GM21528 (cell line): ENCODE data around the gene BUB1B.
"Not testable (repeated sequence)": the region's sequence is repeated elsewhere in the genome, so short reads cannot be mapped to it uniquely, and the experiment has no call there.

ENCODE experiments used
- ATAC-seq: cut with Tn5 transposase; IDR thresholded peaks from one replicate; pipeline ENCODE4 v1.9.1; 2021; ENCODE audit warnings: mild to moderate bottlenecking, moderate library complexity; ENCODE audit not compliant: unreplicated experiment, low FRiP score

BUB1B gene

DNA sequence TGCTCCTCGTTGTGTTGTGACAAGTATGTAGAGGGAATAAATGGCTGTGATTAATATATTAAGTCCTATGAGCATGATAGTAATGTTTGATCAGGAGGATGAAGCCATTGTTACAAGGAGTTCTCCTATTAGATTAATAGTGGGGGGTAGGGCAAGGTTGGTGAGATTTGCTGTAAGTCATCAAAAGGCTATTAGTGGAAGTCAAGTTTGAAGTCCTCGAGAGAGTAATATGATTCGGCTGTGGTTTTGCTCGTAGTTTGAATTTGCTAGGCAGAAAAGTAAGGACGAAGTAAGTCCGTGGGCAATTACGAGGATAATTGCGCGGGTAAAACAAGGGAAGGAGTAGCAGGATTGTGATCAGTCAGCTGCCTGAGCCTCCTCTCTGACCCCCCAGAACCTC, 26.0 kb upstream of the BUB1B start:
- ATAC-seq, result no peak

GRCh38 chr15:40135846-40136450, 24.9 kb upstream of the BUB1B start:
- ATAC-seq, result not testable (repeated sequence)

DNA sequence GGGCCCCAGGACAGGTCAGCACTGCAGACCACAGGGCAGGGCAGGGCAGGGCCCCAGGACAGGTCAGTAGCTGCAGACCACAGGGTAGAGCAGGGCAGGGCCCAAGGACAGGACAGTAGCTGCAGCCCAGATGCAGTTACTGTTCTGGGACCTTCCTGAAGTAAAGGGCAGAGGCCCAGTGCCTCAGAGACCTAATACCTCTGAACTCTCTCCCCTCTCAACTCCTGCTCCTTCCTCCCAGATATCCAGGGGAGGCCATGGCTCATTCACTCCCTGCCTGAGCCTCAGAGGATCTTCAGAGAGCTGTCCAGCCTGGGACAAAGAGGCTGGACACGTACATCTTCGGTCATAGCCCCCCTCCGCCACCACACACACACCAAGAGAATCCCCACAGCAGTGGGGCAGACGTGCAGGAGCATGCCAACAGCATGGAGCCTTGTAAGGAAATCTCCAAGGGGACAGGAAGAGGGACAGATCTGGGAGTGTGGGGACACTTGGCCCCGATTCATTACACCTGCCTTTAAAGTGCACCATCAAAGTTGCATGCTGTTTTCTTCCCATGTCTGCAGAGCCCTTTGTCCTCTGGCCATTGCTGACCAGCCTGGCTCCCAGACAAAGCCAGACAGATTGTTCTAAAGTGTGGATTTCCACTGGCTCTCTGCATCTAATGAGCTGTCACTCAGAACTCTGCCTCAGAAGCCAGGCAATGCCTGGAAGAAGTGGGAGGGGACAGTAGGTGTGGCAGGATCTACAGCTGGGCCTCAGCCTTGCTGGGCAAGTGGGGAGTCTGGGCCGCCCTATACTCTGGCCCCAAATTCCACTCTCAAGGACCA, 24.2 kb upstream of the BUB1B start:
- no peak for ATAC-seq

GRCh38 chr15:40137303-40138200, 23.3 kb upstream of the BUB1B start:
- ATAC-seq, result no peak

DNA sequence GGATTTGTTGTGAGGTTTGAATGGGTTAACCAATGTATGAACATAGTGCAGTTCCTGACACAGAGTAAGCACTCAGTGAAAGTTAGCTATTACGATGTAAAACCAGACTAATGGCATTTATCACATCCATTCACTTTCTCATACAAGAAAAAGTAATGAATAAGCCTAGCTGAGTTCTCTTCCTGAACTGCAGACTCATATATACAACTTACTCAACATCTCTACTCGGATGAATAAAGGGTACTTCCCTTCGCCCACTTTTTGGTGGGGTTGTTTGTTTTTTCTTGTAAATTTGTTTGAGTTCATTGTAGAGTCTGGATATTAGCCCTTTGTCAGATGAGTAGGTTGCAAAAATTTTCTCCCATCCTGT, 22.7 kb upstream of the BUB1B start:
- ATAC-seq, result not testable (repeated sequence)

GRCh38 chr15:40142428-40142827, 18.4 kb upstream of the BUB1B start:
- ATAC-seq, result no peak

DNA sequence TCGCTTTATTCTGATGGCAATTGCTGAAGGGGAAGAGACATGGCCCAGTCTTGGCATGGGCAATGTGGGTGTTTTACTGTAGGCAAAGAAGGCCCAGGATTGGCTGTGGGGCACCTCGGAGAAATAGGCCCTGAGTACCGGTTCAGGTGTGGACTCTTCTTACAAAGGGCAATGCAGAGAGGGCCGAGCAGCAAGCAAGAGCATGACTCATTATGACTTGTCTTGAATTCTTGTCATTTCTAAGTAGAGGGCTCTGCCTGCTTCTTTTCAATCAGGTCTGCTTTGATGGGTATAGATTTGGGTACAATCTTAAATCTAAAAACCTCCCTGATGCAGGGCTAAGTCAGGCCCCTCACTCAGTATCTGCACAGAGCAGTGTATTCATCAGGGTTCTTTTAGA, 14.8 kb upstream of the BUB1B start:
- no peak for ATAC-seq

GRCh38 chr15:40149339-40149738, 11.5 kb upstream of the BUB1B start:
- ATAC-seq, result no peak

- ATAC-seq, result no peak
These were observed 10.5 kb upstream of the BUB1B start for GRCh38 chr15:40150163-40150925.

- ATAC-seq, result no peak
These were observed 9.4 kb upstream of the BUB1B start for GRCh38 chr15:40151499-40151898.

DNA sequence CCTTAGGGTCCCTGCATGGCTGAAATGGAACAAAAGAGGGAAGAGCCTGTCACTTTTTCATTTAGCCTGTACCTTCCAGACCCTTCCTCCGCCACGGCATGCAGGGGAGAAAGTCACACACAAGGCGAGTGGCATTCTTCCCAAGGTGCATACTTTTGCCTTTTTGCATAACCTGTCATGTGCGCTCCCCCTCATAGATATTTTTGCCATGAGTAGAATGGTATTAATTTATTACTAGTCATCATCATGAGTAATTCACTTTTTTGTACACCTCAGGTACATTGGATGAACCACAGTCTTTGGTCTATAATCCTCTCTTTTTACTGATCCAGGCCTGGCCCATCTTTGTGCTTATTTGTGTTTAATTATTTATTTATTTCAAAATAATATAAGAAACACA, 8.9 kb upstream of the BUB1B start:
- ATAC-seq, result no peak

DNA sequence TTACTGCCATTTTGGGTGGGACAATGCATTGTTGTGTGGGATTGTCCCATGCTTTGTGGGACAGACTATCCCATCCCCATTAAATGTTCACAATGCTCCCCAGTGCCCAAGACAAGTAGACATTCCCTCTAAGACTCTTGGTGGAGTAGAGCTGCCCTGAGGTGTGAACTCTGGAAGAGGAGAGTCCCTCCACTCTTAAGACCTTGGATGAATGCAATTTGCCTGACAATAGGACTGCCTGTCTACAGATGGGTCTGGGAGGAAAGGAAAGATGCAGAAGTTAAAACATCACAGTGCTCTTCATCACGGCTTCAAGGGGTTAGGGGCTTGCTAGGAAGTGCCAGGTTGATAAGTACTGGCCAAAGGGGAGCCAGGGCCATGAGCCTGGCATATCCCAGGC, 6.0 kb upstream of the BUB1B start:
- ATAC-seq, result not testable (repeated sequence)

DNA sequence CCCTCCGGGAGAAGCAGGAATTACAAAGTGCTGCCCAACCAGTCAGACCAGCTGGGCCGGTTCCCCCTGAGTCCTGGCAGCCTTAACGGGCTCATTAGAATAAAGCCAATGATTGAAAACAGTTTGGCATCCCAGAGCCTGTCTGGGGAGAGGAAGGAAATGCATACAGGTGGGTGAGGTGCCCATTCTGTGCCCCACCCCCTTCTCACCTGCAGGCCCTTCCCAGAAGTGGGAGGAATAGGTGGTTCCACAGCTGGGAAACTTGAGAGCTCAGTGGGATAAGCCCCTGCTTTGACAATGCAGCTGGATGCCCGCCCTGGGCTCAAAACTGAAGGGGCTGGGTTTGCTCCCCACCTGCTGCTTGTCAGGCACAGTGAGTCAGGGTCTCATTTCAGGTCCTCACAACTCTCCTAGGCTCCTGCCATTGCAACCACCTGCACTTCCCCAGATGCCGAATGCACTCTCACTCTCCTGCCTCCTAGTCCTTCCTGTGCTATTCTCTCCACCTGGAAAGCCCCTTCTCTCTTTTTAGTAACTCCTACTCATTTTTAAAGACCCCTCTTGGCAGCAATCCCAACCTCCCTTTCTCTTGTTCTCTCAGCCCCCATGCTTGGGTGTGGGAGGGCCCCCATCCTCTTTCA, 5.5 kb upstream of the BUB1B start:
- ATAC-seq, result no peak

- no peak for ATAC-seq
These were observed 3.0 kb upstream of the BUB1B start for GRCh38 chr15:40157778-40158447.

GRCh38 chr15:40160021-40160420, 848 bp upstream of the BUB1B start:
- ATAC-seq, result no peak

DNA sequence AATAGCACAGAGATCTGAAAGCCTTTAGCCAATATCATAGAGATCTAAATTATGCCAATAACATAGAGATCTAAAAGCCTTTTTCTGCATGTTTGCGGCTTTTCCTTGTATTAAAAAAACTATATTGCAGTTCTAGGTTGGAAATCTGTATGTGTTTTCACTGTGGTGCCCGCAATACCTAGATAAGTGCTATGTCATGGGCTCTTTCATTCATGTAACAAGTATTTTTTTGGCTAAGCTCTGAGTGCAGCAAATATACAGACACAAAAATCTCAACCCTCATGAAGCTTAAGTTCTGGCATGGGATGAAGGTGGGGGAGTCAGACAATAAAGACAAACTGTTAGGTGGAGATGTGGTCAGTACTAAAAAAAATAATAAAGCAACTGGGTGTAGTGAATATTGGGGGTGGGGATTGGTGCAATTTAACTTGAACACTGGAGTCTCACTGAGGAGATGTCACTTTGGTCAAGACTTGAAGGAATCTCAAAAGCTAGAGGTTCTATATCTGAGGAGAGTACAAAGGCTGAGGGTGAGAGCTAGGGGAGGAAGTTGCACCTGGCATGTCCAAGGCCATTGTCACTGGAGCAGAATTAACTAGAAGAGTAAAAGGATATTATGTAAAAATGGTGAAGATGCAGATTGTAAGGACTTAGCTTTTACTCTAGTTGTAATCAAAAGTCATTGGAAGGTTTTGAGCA, 973 bp downstream of the BUB1B start:
- no peak for ATAC-seq

GRCh38 chr15:40162552-40162951, 1.7 kb downstream of the BUB1B start:
- ATAC-seq, result no peak

DNA sequence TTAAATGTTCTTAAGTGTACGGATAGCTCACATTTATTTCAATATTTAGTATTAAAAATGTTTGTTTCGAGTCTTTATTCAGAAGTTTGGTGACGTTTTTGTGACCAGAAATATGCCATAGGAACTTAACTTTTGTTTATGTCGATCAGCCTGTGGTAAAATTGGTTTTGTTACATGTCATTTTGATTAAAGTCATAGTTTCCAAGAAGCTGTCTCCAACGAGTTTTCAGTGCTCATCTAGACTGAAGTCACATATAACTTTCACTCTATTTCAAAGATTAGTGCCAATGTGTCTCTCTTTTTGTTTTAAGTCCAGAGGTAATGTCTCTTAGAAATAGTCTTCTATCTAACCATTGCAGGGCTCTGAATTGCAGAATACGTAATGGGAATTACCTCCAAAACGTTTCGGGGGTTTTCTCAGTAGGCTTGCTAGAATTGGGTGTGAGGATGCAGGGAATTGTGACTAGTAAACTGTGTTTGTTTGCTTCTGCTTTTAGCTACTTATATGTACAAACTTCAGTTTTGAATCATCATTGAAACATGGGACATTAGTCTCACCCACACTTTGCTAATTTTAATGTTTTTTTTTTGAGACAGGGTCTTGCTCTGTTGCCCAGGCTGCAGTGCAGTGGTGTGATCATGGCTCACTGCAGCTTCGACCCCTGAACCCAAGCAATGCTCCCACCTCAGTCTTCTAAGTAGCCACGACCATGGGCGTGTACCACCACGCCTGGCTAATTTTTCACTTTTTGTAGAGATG, 3.0 kb downstream of the BUB1B start:
- ATAC-seq, result no peak
